HepG2 (cell line): ENCODE data around the gene ST3GAL4.

ENCODE experiments used
- GABPA ChIP-seq, 2 experiments: IDR thresholded peaks; 2 replicates each; pipeline ENCODE4 v1.6.1; 2011 to 2016; ENCODE audit warnings: low read depth in 2 of 2, low read length in 1 of 2, missing biosample characterization in 1 of 2, missing genetic modification characterization in 1 of 2
- ONECUT2 ChIP-seq: sonication (generic); formaldehyde crosslinking; IDR thresholded peaks from 2 replicates; pipeline ENCODE4 v1.4.0; 2020; ENCODE audit warnings: missing genetic modification reagents
- ZNF34 ChIP-seq: sonication (generic); formaldehyde crosslinking; IDR thresholded peaks from 2 replicates; pipeline ENCODE4 v1.4.0; 2020; ENCODE audit warnings: mild to moderate bottlenecking, missing genetic modification reagents, borderline replicate concordance
- ZNF766 ChIP-seq: sonication (generic); formaldehyde crosslinking; IDR thresholded peaks from 2 replicates; pipeline ENCODE4 v1.5.0; 2020; ENCODE audit warnings: missing genetic modification reagents, borderline replicate concordance
- TF ChIP-seq, protein P1 (sequence below): sonication (generic); formaldehyde crosslinking; IDR thresholded peaks from 2 replicates; pipeline ENCODE4 v1.5.1; 2020; ENCODE audit warnings: missing genetic modification reagents, mild to moderate bottlenecking, borderline replicate concordance
- TF ChIP-seq, protein P2 (sequence below): sonication (generic); formaldehyde crosslinking; IDR thresholded peaks from 2 replicates; pipeline ENCODE4 v1.5.0; 2020; ENCODE audit warnings: mild to moderate bottlenecking, missing genetic modification reagents, moderate library complexity
- TF ChIP-seq, protein P3 (sequence below): sonication (generic); formaldehyde crosslinking; IDR thresholded peaks from 2 replicates; pipeline ENCODE4 v1.5.1; 2020; ENCODE audit warnings: missing genetic modification reagents, mild to moderate bottlenecking, borderline replicate concordance

DNA sequence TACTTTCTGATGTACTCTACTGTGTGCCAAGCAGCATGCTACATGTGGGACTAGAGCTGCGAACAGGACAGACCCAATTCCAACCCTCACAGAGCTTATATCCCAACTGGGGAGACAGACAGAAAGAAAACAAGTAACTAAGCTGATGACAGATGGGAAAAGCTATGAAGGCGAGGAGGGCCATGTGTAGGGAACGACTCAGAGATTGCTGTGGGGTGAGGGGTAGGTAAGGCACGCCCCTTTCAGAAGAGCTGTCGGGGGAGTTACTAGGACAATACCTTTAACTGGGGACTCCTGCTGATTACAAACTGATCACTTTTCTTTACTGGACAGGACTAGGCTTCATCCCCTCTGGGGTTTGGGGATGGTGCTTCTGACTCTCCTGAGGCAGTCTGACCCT, 48.9 kb downstream of the ST3GAL4 start:
- TF ChIP-seq, protein P1, sequence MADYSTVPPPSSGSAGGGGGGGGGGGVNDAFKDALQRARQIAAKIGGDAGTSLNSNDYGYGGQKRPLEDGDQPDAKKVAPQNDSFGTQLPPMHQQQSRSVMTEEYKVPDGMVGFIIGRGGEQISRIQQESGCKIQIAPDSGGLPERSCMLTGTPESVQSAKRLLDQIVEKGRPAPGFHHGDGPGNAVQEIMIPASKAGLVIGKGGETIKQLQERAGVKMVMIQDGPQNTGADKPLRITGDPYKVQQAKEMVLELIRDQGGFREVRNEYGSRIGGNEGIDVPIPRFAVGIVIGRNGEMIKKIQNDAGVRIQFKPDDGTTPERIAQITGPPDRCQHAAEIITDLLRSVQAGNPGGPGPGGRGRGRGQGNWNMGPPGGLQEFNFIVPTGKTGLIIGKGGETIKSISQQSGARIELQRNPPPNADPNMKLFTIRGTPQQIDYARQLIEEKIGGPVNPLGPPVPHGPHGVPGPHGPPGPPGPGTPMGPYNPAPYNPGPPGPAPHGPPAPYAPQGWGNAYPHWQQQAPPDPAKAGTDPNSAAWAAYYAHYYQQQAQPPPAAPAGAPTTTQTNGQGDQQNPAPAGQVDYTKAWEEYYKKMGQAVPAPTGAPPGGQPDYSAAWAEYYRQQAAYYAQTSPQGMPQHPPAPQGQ (CRISPR knock-in tag) = no peak
- TF ChIP-seq GABPA (IDR thresholded peaks at IDR 0.05; ENCODE audit: low read depth, low read length) = no peak
- no peak for TF ChIP-seq GABPA (CRISPR knock-in tag; IDR thresholded peaks at IDR 0.05; ENCODE audit: low read depth)
- no peak for TF ChIP-seq ZNF766 (CRISPR knock-in tag)
- TF ChIP-seq, protein P2, sequence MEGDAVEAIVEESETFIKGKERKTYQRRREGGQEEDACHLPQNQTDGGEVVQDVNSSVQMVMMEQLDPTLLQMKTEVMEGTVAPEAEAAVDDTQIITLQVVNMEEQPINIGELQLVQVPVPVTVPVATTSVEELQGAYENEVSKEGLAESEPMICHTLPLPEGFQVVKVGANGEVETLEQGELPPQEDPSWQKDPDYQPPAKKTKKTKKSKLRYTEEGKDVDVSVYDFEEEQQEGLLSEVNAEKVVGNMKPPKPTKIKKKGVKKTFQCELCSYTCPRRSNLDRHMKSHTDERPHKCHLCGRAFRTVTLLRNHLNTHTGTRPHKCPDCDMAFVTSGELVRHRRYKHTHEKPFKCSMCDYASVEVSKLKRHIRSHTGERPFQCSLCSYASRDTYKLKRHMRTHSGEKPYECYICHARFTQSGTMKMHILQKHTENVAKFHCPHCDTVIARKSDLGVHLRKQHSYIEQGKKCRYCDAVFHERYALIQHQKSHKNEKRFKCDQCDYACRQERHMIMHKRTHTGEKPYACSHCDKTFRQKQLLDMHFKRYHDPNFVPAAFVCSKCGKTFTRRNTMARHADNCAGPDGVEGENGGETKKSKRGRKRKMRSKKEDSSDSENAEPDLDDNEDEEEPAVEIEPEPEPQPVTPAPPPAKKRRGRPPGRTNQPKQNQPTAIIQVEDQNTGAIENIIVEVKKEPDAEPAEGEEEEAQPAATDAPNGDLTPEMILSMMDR (CRISPR knock-in tag) = no peak
- no peak for TF ChIP-seq ONECUT2 (CRISPR knock-in tag)
- no peak for TF ChIP-seq ZNF34 (CRISPR knock-in tag)
- TF ChIP-seq, protein P3, sequence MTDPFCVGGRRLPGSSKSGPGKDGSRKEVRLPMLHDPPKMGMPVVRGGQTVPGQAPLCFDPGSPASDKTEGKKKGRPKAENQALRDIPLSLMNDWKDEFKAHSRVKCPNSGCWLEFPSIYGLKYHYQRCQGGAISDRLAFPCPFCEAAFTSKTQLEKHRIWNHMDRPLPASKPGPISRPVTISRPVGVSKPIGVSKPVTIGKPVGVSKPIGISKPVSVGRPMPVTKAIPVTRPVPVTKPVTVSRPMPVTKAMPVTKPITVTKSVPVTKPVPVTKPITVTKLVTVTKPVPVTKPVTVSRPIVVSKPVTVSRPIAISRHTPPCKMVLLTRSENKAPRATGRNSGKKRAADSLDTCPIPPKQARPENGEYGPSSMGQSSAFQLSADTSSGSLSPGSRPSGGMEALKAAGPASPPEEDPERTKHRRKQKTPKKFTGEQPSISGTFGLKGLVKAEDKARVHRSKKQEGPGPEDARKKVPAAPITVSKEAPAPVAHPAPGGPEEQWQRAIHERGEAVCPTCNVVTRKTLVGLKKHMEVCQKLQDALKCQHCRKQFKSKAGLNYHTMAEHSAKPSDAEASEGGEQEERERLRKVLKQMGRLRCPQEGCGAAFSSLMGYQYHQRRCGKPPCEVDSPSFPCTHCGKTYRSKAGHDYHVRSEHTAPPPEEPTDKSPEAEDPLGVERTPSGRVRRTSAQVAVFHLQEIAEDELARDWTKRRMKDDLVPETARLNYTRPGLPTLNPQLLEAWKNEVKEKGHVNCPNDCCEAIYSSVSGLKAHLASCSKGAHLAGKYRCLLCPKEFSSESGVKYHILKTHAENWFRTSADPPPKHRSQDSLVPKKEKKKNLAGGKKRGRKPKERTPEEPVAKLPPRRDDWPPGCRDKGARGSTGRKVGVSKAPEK (CRISPR knock-in tag) = no peak
